Motor neuron (in vitro differentiated cells): Measurements from ENCODE around the gene ATP6V1G3. TPM values are rescaled to one million over a fixed set of nuclear protein-coding genes. Genes with fewer than 3 reads are reported as not detected.
"Not testable (repeated sequence)": the region's sequence is repeated elsewhere in the genome, so short reads cannot be mapped to it uniquely, and the experiment has no call there.

ENCODE experiments used
- ATAC-seq, 8 experiments: fragments of 200-7000 bp; cut with Tn5 transposase; replicated peaks in 6 of 8; 2 replicates each; pipeline ENCODE4 v1.8.0; 2021; ENCODE audit warnings: mild to moderate bottlenecking in 8 of 8, moderate library complexity in 8 of 8
- H3K27ac ChIP-seq, 2 donors: fragments of 250-450 bp; sonication (Bioruptor Pico); 2 replicates each; pipeline ENCODE4 v1.9.0; 2021; ENCODE audit warnings: antibody characterized with exemption in 2 of 2, mild to moderate bottlenecking in 2 of 2, moderate library complexity in 1 of 2
- H3K4me1 ChIP-seq, 2 donors: fragments of 250-450 bp; sonication (Bioruptor Pico); replicated peaks in 1 of 2; 2 replicates each; pipeline ENCODE4 v1.6.1; 2021; ENCODE audit warnings: antibody characterized with exemption in 2 of 2, mild to moderate bottlenecking in 2 of 2, moderate library complexity in 1 of 2
- H3K4me3 ChIP-seq, 5 donors: fragments of 250-450 bp; sonication (Bioruptor Pico); 2 replicates each; pipeline ENCODE4 v1.9.0; 2021; ENCODE audit warnings: antibody characterized with exemption in 5 of 5, mild to moderate bottlenecking in 5 of 5, moderate library complexity in 4 of 5
- WGBS, 10 experiments: fragments of 450-650 bp; shearing (Covaris generic); methylation state at CpG; one replicate each; pipeline ENCODE4 v1.0.0; 2022; 5-methylcytosine and 5-hydroxymethylcytosine counted together
- in situ Hi-C, 9 experiments: fragments of 400-800 bp; cut with MboI; loops; one replicate each; pipeline ENCODE4 v1.15.0; 2021; ENCODE audit warnings: low sequenced_read_pairs in 9 of 9, low pct_unique_long_range_greater_than_20kb in 2 of 9; ENCODE audit not compliant: unreplicated experiment in 9 of 9
- total RNA-seq, 8 experiments: library from RNA; unstranded; fragments of 300-600 nt; gene quantifications; 2 replicates each; pipeline versions ENCODE4 v1.2.3 to v1.2.4, GENCODE V29; 2022

Gene ATP6V1G3, protein sequence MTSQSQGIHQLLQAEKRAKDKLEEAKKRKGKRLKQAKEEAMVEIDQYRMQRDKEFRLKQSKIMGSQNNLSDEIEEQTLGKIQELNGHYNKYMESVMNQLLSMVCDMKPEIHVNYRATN
- not detected for total RNA-seq

- WGBS, 10 experiments: 20 to 100% (median 85%) methylated on average over 1 of the region's 1 CpG; no CpG with 5 or more reads in 3 of the 10 experiments
- H3K4me1 ChIP-seq: no peaks in the 10 kb centered on the region
- no peak within 1 kb of the TSS for H3K4me3 ChIP-seq
- in situ Hi-C loops: no loop called here
- ATAC-seq: no peak
- H3K27ac ChIP-seq: no peak within 1 kb of the TSS
Measured at GRCh38 chr1:198540580-198540979, at the start of gene ATP6V1G3. ATP6V1G3 (minus strand) TSS chr1:198540680; CDS start chr1:198540650, 30 bp downstream.

DNA sequence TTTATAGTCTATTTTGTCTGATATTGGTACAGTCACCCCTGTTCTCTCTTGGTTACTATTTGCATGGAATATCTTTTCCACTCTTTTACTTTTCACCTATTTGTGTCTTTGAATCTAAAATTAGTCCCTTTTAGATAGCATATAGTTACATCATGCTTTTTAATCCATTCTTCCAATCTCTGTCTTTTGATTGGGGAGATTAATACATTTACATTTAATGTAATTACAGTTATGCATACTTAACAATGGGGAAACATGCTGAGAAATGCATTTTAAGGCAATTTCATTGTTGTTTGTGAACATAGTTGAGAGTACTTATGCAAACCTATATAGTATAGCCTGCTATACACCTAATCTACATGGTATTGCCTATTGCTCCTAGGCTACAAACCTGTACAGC, 48.4 kb upstream of the ATP6V1G3 start:
- Histone ChIP-seq H3K27ac (no peak overlapping the region), H3K4me3 (no peak overlapping the region), H3K4me1 (no peaks in the 10 kb centered on the region)
- in situ Hi-C loops: no loop called here
- ATAC-seq: no peak

DNA sequence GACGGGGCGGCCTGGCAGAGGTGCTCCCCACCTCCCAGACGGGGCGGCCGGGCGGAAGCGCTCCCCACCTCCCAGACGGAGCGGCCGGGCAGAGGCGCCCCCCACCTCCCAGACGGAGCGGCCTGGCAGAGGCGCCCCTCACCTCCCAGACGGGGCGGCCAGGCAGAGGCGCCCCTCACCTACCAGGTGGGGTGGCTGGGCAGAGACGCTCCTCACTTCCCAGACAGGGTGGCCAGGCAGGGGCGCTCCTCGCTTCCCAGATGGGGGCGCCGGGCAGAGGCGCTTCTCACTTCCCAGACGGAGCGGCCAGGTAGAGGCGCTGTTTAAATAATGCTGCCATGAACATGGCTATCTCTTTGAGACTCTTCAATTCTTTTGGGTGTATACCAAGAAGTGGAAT, 43.7 kb upstream of the ATP6V1G3 start:
- ATAC-seq: no peak
- no peaks in the 10 kb centered on the region for H3K4me1 ChIP-seq
- 83 to 100% (median 94%) methylated on average over 1 to 7 of the region's 26 CpGs; no CpG with 5 or more reads in 6 of the 10 experiments for WGBS, 10 experiments
- in situ Hi-C loops: no loop called here
- no peak overlapping the region for H3K4me3 ChIP-seq
- no peak overlapping the region for H3K27ac ChIP-seq

DNA sequence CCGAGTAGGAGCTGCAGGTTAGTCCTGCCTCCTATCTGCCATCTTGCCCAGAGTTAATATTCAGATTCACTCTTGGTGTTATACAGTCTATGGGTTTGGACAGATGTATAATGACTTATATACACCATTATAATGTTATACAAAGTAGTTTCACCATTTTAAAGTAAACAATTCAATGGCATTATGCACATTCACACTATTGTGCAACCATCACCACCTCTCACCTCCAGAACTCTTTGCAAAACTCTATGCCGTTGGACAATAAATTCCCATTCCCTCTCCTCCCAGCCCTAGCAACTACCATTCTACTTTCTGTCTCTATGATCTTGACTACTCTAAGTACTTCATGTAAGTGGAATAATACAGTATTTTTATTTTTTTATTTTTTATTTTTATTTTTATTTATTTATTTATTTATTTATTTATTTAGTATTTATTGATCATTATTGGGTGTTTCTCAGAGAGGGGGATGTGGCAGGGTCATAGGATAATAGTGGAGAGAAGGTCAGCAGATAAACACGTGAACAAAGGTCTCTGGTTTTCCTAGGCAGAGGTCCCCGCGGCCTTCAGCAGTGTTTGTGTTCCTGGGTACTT, 42.8 kb upstream of the ATP6V1G3 start:
- not testable (repeated sequence) for ATAC-seq

GRCh38 chr1:198577444-198577843, 37.0 kb upstream of the ATP6V1G3 start:
- in situ Hi-C loops: no loop called here
- Histone ChIP-seq H3K4me1 (no peaks in the 10 kb centered on the region), H3K4me3 (no peak overlapping the region), H3K27ac (no peak overlapping the region)
- peak in 2 of 8 experiments; percentile 38 to 54 for ATAC-seq
- WGBS, 10 experiments: 0 to 100% (median 92%) methylated on average over 1 of the region's 1 CpG

More for the DNA sequence above, 42.8 kb upstream of the ATP6V1G3 start:
- in situ Hi-C loops, H3K27ac ChIP-seq, H3K4me3 ChIP-seq, H3K4me1 ChIP-seq: not testable (repeated sequence)
- 75 to 100% (median 89%) methylated on average over 2 to 5 of the region's 5 CpGs; no CpG with 5 or more reads in 1 of the 10 experiments for WGBS, 10 experiments

GRCh38 chr1:198575798-198576641, 35.5 kb upstream of the ATP6V1G3 start:
- in situ Hi-C loops: no loop called here
- ATAC-seq: no peak
- 88 to 100% (median 95%) methylated on average over 1 to 2 of the region's 2 CpGs for WGBS, 10 experiments
- no peak overlapping the region for H3K27ac ChIP-seq
- no peaks in the 10 kb centered on the region for H3K4me1 ChIP-seq
- H3K4me3 ChIP-seq: no peak overlapping the region

- ATAC-seq: no peak
- Histone ChIP-seq H3K4me3 (no peak overlapping the region), H3K4me1 (no peaks in the 10 kb centered on the region), H3K27ac (no peak overlapping the region)
- 63 to 100% (median 88%) methylated on average over 1 of the region's 1 CpG for WGBS, 10 experiments
- in situ Hi-C loops: no loop called here
Measured at GRCh38 chr1:198575292-198575691, 34.8 kb upstream of the ATP6V1G3 start.

GRCh38 chr1:198574325-198574724, 33.8 kb upstream of the ATP6V1G3 start:
- Histone ChIP-seq H3K4me3 (no peak overlapping the region), H3K27ac (no peak overlapping the region), H3K4me1 (no peaks in the 10 kb centered on the region)
- in situ Hi-C loops: no loop called here
- peak in 3 of 8 experiments; percentile 48 to 95 (median 59) for ATAC-seq
- WGBS, 10 experiments: 50 to 100% (median 89%) methylated on average over 1 of the region's 1 CpG; no CpG with 5 or more reads in 4 of the 10 experiments

GRCh38 chr1:198564716-198565115, 24.2 kb upstream of the ATP6V1G3 start:
- Histone ChIP-seq H3K4me1 (no peaks in the 10 kb centered on the region), H3K4me3 (no peak overlapping the region), H3K27ac (no peak overlapping the region)
- in situ Hi-C loops: no loop called here
- no peak for ATAC-seq
- WGBS, 10 experiments: 30 to 100% (median 100%) methylated on average over 1 of the region's 1 CpG

- no peak overlapping the region for H3K27ac ChIP-seq
- in situ Hi-C loops: no loop called here
- no peak for ATAC-seq
- H3K4me1 ChIP-seq: no peaks in the 10 kb centered on the region
- no peak overlapping the region for H3K4me3 ChIP-seq
Measured at GRCh38 chr1:198564157-198564556, 23.7 kb upstream of the ATP6V1G3 start.

DNA sequence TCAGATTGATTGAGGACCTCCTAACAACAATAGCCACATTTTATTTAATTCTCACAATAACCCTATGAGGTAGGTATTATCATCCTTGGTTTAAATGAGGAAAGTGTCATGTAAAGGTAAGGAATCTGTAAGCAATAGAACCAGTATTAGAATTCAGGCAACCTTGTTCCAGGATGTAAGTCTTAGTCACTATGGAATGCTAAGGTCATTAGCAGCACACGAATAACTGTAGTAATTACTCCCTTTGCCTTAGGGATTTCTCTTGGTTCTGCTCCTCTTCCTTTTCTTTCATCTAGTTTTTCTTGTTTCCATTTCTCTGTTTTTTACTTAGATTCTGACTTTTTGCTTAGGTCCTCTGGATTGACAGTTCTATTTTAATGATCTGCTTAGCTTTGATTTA, 23.1 kb upstream of the ATP6V1G3 start:
- Histone ChIP-seq H3K4me3 (no peak overlapping the region), H3K27ac (no peak overlapping the region), H3K4me1 (no peaks in the 10 kb centered on the region)
- no peak for ATAC-seq
- WGBS, 10 experiments: 0 to 86% (median 64%) methylated on average over 1 of the region's 1 CpG; no CpG with 5 or more reads in 1 of the 10 experiments
- in situ Hi-C loops: no loop called here

DNA sequence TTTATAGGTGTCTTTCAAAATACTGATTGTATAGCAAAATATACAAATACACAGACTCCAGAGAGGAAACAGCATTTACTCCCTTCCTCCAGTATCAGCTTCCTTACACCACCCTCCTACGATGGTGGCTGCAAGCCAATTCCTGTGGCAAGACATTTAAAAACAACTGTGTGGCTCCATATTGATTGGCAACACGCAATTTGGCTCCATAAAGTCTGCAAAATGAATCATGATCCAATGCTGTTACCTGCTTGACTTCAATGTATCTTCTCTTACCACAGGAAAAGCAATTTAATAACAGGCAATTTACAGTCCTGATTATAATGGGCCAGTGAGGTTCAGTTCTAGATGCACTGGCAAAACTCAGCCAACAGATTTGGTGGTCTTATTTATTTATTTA, 19.7 kb upstream of the ATP6V1G3 start:
- Histone ChIP-seq H3K27ac (no peak overlapping the region), H3K4me1 (no peaks in the 10 kb centered on the region), H3K4me3 (no peak overlapping the region)
- in situ Hi-C loops: no loop called here
- no peak for ATAC-seq
- WGBS, 10 experiments: 17 to 91% (median 52%) methylated on average over 1 to 2 of the region's 2 CpGs

DNA sequence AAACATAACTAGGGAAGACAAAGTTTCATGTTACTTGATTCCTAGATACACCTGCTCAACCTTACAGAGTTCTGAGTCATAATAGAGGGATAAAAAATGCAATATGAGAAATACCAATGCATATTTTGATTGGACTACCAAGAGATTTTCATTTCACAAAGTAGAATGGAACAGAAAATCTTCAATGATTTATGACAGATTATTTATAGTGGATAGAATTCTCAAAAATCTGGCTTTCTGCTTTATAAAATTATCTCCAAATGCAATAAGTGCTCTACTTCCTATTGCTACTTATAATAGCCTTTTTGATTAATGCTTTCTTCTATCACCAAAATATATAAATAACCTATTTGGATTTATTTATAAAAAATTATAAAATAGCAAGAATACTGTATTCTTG, 18.9 kb upstream of the ATP6V1G3 start:
- Histone ChIP-seq H3K4me3 (no peak overlapping the region), H3K27ac (no peak overlapping the region), H3K4me1 (no peaks in the 10 kb centered on the region)
- no peak for ATAC-seq
- in situ Hi-C loops: no loop called here
